Fibroblast of lung (primary cell): ENCODE measurements around the gene SLC25A6.

ENCODE experiments used
- CTCF ChIP-seq, 2 donors: IDR thresholded peaks in 1 of 2; conservative IDR thresholded peaks in 1 of 2; 1 replicate in 1 of 2; 2 replicates in 1 of 2; pipeline ENCODE4 v1.5.1; 2011 to 2012; ENCODE audit warnings: low read length in 2 of 2, control low read depth in 1 of 2, inconsistent platforms in 1 of 2, low read depth in 1 of 2, mild to moderate bottlenecking in 1 of 2
- EZH2 ChIP-seq: IDR thresholded peaks from 2 replicates; pipeline ENCODE4 v1.5.1; 2012; ENCODE audit warnings: low read length, control low read depth, mild to moderate bottlenecking; ENCODE audit errors: missing control alignments

- TF ChIP-seq CTCF (conservative IDR thresholded peaks at IDR 0.05 in 1 of 2, IDR thresholded peaks at IDR 0.05 in 1 of 2; ENCODE audit: low read depth in 1 of 2, low read length in 2 of 2) (no peak), EZH2 (no peak)
Measured at GRCh38 chrX:1391370-1391706, 575 bp downstream of the SLC25A6 start.
